Forelimb muscle (tissue), 1 donor: ENCODE measurements around the gene JAKMIP3. TPM values are rescaled to one million over a fixed set of nuclear protein-coding genes. Genes with fewer than 3 reads are reported as not detected.

Source experiments
- DNase-seq: peaks from one replicate; pipeline ENCODE4 v3.0.0-alpha.2; 2013; ENCODE audit warnings: low read depth
- polyA plus RNA-seq: library from polyadenylated mRNA; unstranded; fragments of 120-200 nt; gene quantifications from one replicate; pipeline ENCODE4 v1.2.1, GENCODE V29; 2013; ENCODE audit not compliant: insufficient read length

JAKMIP3 gene
- polyA plus RNA-seq, 1 donor: 0.57 TPM

DNA sequence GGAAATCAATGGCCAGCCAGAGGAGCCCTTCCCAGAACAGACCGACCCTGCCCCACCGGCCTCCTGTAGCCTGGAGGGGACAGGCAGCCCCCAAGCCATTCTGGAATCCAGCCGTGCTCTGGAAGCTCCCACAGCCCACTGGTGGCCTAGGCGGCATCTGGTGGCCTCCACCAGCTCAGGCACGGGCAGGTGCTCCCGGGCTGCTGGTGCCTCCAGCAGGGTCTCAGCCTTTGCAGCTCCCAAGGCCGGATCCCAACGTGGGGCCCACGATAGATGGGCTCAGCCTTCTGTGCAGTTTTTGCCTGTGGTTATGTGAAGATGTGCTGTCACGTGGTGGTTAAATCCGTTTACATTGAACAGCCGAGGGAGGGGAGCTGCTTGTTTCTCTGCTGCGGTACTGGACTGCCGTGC is 44.4 kb downstream of the JAKMIP3 start:
- peak; percentile 31 for DNase-seq

GRCh38 chr10:132110713-132111112 is 45.0 kb downstream of the JAKMIP3 start:
- DNase-seq: no peak

GRCh38 chr10:132111121-132111731 is 45.5 kb downstream of the JAKMIP3 start:
- DNase-seq: no peak

GRCh38 chr10:132111871-132112341 is 46.2 kb downstream of the JAKMIP3 start:
- no peak for DNase-seq

- no peak for DNase-seq
These were observed 46.9 kb downstream of the JAKMIP3 start for GRCh38 chr10:132112611-132113010.

DNA sequence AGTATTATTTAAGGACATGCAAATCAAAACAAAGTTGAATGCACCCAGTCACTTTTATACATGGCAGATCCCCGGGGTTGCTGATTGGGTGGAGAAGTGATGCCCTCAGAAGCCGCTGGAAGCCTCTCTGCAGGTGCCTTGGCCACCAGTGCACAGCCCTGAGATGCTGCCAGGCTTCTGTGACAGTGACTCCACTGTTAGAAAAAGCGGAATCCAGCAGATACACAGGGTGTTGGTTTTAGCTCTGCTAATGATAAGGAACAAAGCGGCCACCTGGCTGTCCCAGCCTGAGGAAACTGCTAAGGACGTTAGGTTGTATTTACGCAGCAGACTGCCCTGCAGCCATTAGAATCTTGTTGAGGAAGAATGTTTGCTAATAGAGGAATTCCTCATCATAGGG is 47.5 kb downstream of the JAKMIP3 start:
- no peak for DNase-seq

GRCh38 chr10:132113766-132114365 is 48.1 kb downstream of the JAKMIP3 start:
- no peak for DNase-seq

GRCh38 chr10:132114953-132115520 is 49.3 kb downstream of the JAKMIP3 start:
- DNase-seq: no peak

Other genes starting within 250 kb of the JAKMIP3 start
- 29.8 TPM for gene PPP2R2D, start 164.9 kb upstream of the JAKMIP3 start, polyA plus RNA-seq
- 39.7 TPM for gene BNIP3, start 84.0 kb upstream of the JAKMIP3 start, polyA plus RNA-seq
- 1.3 TPM for gene DPYSL4, start 121.0 kb downstream of the JAKMIP3 start, polyA plus RNA-seq
- 10.3 TPM for gene STK32C, start 242.0 kb downstream of the JAKMIP3 start, polyA plus RNA-seq